ENCODE results near the gene IMMP2L.

- TF ChIP-seq, protein P1, sequence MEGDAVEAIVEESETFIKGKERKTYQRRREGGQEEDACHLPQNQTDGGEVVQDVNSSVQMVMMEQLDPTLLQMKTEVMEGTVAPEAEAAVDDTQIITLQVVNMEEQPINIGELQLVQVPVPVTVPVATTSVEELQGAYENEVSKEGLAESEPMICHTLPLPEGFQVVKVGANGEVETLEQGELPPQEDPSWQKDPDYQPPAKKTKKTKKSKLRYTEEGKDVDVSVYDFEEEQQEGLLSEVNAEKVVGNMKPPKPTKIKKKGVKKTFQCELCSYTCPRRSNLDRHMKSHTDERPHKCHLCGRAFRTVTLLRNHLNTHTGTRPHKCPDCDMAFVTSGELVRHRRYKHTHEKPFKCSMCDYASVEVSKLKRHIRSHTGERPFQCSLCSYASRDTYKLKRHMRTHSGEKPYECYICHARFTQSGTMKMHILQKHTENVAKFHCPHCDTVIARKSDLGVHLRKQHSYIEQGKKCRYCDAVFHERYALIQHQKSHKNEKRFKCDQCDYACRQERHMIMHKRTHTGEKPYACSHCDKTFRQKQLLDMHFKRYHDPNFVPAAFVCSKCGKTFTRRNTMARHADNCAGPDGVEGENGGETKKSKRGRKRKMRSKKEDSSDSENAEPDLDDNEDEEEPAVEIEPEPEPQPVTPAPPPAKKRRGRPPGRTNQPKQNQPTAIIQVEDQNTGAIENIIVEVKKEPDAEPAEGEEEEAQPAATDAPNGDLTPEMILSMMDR (IDR thresholded peaks at IDR 0.05), result no peak
- no peak for TF ChIP-seq POLR2A (IDR thresholded peaks at IDR 0.05)
Observed at GRCh38 chr7:110676785-110677184, 885.5 kb downstream of the IMMP2L start.

Data from uterus (tissue), 2 donors.